ENCODE measurements around the gene CCDC28A.

CCDC28A gene

DNA sequence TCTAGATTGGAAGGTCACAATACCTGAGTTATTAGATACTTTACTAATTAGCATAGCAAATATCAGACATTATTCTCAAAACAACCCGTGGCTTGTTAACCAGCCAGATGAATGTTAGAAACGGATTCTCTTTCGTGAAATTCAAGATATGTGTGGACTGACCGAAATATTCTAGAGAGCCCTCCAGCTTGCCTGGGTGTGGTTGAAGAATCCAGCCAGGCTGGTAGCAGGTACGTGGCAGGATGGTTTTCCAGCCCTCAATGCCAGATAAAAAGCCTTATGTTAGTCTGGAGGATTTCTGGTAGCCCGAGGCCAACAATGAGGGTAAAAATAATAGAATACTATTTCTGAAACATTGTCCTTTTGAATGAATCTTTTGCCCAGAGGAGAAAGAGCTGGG is 41.7 kb downstream of the CCDC28A start:
- TF ChIP-seq, protein P1, sequence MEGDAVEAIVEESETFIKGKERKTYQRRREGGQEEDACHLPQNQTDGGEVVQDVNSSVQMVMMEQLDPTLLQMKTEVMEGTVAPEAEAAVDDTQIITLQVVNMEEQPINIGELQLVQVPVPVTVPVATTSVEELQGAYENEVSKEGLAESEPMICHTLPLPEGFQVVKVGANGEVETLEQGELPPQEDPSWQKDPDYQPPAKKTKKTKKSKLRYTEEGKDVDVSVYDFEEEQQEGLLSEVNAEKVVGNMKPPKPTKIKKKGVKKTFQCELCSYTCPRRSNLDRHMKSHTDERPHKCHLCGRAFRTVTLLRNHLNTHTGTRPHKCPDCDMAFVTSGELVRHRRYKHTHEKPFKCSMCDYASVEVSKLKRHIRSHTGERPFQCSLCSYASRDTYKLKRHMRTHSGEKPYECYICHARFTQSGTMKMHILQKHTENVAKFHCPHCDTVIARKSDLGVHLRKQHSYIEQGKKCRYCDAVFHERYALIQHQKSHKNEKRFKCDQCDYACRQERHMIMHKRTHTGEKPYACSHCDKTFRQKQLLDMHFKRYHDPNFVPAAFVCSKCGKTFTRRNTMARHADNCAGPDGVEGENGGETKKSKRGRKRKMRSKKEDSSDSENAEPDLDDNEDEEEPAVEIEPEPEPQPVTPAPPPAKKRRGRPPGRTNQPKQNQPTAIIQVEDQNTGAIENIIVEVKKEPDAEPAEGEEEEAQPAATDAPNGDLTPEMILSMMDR (IDR thresholded peaks at IDR 0.05; ENCODE audit: low read length, missing control alignments): no peak
- DNase-seq (ENCODE audit: low read depth): no peak

GRCh38 chr6:138815797-138816528 is 42.4 kb downstream of the CCDC28A start:
- peak; percentile 83 for DNase-seq (ENCODE audit: low read depth)
- H3K4me3 ChIP-seq (replicated peaks; ENCODE audit: low read depth, low read length): no peak overlapping the region
- TF ChIP-seq, protein P1 (IDR thresholded peaks at IDR 0.05; ENCODE audit: low read length, missing control alignments): peak; percentile 75

More for the DNA sequence above, 41.7 kb downstream of the CCDC28A start:
- H3K4me3 ChIP-seq (replicated peaks; ENCODE audit: low read depth, low read length): no peak overlapping the region

- TF ChIP-seq, protein P1 (IDR thresholded peaks at IDR 0.05; ENCODE audit: low read length, missing control alignments): no peak
- H3K4me3 ChIP-seq (replicated peaks; ENCODE audit: low read depth, low read length): no peak overlapping the region
- peak; percentile 66 for DNase-seq (ENCODE audit: low read depth)
Measured at GRCh38 chr6:138817799-138818198, 44.2 kb downstream of the CCDC28A start.

GRCh38 chr6:138818496-138819194 is 45.1 kb downstream of the CCDC28A start:
- TF ChIP-seq, protein P1 (IDR thresholded peaks at IDR 0.05; ENCODE audit: low read length, missing control alignments): no peak
- H3K4me3 ChIP-seq (replicated peaks; ENCODE audit: low read depth, low read length): no peak overlapping the region
- DNase-seq (ENCODE audit: low read depth): no peak

DNA sequence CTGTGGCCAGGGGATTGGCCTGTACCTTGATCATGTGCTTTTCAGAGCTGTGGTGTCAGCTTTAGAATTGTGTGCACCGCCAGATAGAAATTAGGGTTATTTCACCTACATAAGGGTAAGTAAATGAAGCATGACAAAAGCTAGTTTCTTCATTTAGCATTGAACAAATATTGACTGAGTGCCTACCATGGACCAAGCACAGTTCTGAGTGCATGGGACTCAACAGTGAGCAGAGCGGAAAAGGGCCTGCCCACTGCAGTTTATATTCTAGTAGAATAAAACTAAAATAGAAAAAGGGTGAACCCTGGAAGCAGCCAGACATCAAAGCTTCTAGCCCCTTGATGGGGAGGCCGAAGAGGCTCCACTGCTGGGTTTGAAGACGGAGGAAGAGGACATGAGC is 48.0 kb downstream of the CCDC28A start:
- TF ChIP-seq, protein P1 (IDR thresholded peaks at IDR 0.05; ENCODE audit: low read length, missing control alignments): no peak
- no peak overlapping the region for H3K4me3 ChIP-seq (replicated peaks; ENCODE audit: low read depth, low read length)
- DNase-seq (ENCODE audit: low read depth): no peak

DNA sequence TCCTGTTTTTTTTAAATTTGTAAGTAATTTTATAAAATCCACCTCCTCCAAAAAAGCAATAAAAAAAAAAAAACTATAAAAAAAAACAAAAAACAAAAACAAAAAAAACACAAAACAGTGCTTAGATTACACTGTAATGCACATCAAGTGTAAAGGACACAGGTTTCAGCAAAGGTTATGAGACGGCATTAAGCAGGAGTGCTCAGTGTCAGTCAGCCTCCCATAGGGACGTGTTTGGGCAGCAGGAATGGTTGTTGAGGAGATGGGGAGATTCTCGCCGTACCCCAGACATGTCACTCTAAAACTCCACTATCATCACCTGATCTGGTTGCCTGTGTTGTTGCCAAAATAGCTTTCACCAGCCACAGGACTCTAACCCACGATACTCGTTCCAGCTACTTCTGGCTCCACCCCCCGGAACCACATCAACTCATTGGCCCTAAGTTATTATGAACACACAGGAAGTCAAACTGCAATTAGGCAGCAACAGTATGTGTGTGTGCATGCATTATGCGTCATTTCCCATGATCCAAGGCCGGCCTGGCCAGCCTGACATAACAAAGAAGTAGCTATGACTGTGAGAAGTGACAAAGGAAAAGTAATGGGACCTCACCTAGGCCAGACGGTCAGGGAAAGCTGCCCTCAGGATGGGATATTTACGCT is 51.0 kb downstream of the CCDC28A start:
- DNase-seq (ENCODE audit: low read depth): no peak
- no peak overlapping the region for H3K4me3 ChIP-seq (replicated peaks; ENCODE audit: low read depth, low read length)
- TF ChIP-seq, protein P1 (IDR thresholded peaks at IDR 0.05; ENCODE audit: low read length, missing control alignments): no peak

Data from fibroblast of pulmonary artery (primary cell).